SKM-1 (cell line): ENCODE data around the gene KLHL6.
"Not testable (repeated sequence)": the region's sequence is repeated elsewhere in the genome, so short reads cannot be mapped to it uniquely, and the experiment has no call there.

Experiments
- DNase-seq: peaks from one replicate; lab custom pipeline; 2025; ENCODE audit not compliant: unreplicated experiment; lab: John Stamatoyannopoulos, UW

The KLHL6 gene

DNA sequence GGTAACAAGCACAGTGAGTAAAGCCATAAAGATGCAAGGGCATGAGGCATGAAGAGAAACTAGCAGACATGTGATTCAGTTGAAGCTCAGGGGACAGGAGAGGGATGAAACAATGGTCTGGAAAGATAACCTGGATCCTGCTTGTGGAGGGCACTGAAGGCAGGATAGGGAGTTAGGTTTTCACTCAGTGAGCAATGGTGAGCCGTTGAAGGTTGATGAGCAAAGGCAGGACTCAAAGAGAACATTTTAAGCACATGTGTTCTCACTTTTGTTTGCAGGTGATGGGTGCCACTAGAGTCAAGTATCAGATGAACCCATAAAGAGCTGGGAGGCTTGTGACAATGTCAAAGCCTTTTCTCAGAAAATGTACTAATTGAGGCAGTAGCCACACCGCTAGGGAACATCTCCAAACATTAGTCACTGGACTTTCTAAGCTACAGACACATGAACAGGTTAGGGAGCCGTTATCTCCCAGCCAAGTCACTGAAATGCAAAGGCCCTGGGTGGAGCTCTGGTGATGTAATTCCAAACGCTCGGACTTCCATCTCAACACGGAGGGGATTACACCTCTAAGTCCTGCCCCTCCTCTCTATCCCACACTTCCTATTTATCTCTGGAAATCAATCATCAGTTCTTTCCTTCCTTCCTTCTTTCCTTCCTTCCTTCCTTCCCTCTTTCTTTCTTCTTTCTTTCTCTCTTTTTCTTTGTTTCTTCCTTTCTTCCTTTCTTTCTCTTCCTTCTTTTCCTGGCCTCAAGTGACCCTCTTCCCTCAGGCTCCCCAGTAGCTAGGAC lies 22.7 kb downstream of the KLHL6 start:
- DNase-seq, result no peak

GRCh38 chr3:183529717-183530116 lies 25.8 kb downstream of the KLHL6 start:
- no peak for DNase-seq

DNA sequence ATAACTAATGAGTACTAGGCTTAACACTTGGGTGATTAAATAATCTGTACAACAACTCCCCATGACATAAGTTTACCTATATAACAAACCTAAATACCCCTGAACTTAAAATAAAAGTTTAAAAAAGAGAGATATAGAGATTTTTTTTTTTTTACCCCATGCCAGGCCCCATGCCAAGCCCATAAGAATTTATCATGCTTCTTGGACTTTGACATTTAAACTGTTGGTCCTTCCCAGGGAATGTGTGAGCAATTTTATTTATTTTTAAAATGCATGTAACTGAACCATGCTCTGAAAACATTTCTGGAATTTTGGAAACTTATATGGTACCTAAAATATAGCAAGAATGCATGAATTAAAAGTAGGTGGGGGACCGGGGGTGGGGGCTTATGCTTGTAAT lies 26.3 kb downstream of the KLHL6 start:
- no peak for DNase-seq

DNA sequence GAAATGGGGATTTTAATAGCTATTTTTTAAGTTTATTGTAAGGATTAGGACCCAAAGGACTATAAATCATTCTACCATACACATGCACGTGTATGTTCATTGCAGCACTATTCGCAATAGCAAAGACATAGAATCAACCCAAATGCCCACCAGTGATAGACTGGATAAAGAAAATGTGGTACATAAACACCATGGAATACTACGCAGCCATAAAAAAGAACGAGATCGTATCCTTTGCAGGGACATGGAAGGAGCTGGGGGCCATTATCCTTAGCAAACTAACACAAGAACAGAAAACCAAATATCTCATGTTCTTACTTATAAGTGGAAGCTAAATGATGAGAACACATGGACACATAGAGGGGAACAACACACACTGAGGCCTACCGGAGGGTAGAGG lies 26.7 kb downstream of the KLHL6 start:
- DNase-seq, result not testable (repeated sequence)

GRCh38 chr3:183527428-183528379 lies 27.8 kb downstream of the KLHL6 start:
- no peak for DNase-seq

GRCh38 chr3:183526838-183527427 lies 28.6 kb downstream of the KLHL6 start:
- DNase-seq, result no peak

- DNase-seq, result no peak
These were observed 31.0 kb downstream of the KLHL6 start for GRCh38 chr3:183524476-183524875.

GRCh38 chr3:183520741-183521556 lies 34.6 kb downstream of the KLHL6 start:
- DNase-seq, result not testable (repeated sequence)

DNA sequence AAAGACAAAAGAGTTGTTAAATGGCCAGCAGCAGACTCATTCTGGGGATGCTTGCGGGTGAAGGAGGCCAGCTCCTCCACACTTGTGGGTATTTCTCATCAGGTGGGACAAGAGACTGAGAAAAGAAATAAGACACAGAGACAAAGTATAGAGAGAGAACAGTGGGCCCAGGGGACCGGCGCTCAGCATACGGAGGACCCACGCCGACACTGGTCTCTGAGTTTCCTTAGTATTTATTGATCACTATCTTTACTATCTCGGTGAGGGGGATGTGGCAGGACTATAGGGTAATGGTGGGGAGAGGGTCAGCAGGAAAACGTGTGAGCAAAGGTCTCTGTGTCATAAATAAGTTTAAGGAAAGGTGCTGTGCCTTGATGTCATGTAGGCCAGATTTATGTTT lies 35.2 kb downstream of the KLHL6 start:
- DNase-seq, result not testable (repeated sequence)

- DNase-seq, result no peak
These were observed 35.6 kb downstream of the KLHL6 start for GRCh38 chr3:183519891-183520290.

DNA sequence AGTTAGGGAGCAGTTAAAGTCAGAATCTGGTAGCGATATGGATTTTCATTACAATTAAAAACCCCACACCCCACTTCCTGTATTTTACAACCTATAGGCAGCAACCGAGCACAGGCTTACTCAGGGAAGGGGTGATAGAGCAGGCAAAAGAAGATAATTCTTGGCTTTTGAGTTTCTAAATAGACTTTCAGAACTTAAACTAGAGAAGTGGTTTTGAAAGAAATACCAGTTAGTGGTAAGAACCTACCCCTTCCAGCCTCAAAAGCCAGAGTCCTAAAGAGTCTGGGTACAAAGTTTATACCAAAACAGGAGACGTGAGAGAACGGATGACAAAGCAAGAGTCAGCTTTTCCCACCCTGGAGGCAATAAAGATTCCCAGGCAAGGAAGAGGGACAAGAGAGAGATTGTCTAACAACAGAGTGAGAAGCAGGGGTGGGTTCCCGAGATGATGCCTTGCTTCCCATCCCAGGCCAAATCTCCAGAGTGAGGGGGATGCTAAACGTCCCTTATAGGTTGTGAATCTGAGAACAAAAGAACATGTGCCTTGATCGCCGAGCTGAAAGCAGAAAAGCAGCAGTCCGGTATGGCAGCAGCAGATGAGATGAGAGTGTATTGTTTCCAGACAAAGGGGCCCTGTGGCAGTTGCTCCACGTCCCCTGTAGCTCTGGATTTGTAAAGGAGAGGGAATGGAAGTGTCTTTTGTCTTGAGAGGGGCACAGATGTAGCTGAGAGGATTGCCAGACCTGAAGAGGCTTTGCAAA lies 36.8 kb downstream of the KLHL6 start:
- DNase-seq, result no peak

DNA sequence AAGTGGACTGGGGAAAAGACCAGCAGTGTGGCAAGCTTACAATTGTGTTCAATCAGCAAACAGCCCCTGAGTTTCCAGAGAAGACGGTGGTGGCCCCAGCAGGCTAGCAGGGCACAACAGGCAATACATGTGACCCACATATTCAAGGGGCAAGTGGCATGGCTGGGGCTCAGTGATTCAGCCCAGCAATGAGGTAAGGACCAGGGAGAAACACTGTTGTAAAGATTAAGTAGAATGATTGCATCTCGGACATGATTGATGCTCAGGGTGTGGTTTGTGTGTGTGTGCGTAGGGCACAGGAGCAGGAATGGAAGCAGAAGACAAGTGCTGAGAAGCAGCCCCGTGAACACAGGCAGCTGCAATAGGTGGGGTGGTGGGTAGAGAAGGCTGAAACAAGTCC lies 37.9 kb downstream of the KLHL6 start:
- DNase-seq, result no peak

DNA sequence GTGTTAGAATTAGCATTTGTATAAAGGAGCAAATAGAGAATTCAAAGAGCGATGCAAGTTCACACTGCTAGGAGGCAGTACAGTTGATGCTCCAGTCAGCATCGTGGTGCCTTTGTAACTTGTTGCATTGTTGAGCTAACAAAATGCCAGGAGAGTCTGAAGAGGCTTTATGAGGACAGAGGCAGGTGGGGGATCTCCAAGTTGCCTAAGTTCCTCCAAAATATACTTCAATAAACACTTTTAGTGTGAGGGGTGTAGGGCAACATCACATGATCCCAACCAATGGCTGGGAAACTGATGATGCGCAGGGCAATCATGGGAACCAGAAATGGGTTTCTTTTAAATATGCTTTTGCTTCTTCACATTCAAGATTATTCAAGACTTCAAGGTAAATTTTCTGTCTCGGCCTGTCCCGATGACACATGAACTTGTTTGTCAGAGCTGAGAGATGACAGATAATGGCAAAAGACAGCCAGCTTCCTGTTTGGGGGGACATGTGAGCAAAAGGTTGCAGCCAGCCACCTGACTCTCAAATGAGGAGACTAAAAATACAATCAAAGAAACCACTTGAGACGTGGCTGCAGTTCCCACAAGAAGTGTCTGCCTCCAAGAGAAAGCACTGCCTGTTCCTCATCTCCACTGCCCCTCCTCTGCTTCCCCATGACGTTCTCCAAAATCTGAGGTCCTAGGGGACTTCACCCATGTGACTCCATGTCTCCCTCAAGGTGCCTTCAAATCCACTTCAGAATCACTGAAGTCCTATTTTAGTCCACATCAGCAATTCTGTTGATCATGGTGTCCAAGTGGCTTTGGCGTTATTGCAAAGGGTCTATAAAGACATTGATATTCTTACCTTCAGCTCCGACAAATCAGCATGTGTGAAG lies 39.3 kb downstream of the KLHL6 start:
- no peak for DNase-seq

- DNase-seq, result no peak
These were observed 41.5 kb downstream of the KLHL6 start for GRCh38 chr3:183514021-183514420.

- peak; percentile 55 for DNase-seq
These were observed 42.3 kb downstream of the KLHL6 start for GRCh38 chr3:183513046-183513706.

DNA sequence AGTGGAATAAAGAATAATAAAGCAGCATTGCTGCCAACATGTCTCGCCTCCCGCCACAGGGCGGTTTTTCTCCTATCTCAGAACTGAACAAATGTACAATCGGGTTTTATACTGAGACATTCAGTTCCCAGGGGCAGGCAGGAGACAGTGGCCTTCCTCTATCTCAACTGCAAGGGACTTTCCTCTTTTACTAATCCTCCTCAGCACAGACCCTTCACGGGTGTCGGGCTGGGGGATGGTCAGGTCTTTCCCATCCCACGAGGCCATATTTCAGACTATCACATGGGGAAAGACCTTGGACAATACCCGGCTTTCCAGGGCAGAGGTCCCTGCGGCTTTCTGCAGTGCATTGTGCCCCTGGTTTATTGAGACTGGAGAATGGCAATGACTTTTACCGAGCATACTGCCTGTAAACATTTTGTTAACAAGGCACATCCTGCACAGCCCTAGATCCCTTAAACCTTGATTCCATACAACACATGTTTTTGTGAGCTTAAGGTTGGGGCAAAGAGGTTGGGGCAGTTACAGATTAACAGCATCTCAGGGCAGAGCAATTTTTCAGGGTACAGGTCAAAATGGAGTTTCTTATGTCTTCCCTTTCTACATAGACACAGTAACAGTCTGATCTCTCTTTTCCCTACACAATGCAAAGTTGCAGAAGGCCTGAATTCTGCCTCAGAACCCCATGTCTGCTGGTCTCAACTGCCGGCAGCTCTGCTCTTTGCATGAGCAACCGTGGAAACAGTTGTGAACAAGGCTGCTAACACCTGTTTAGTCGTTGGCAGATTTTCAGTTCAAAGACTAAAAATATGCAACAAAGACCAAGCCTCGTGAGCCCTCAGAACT lies 44.0 kb downstream of the KLHL6 start:
- DNase-seq, result not testable (repeated sequence)

- DNase-seq, result no peak
These were observed 46.7 kb downstream of the KLHL6 start for GRCh38 chr3:183508821-183509220.

GRCh38 chr3:183507551-183507950 lies 48.0 kb downstream of the KLHL6 start:
- DNase-seq, result no peak
